HUES6 (cell line): ENCODE measurements around the gene ZGRF1.
"Not testable (repeated sequence)": the region's sequence is repeated elsewhere in the genome, so short reads cannot be mapped to it uniquely, and the experiment has no call there.

ENCODE experiments used
- H3K27ac ChIP-seq: 2 replicates; pipeline ENCODE4 v1.7.0; 2013; ENCODE audit warnings: low read depth, mild to moderate bottlenecking, low read length, inconsistent platforms
- H3K27me3 ChIP-seq: 2 replicates; pipeline ENCODE4 v1.6.1; 2013; ENCODE audit warnings: low read length; ENCODE audit not compliant: control insufficient read depth, insufficient read depth
- H3K36me3 ChIP-seq: 2 replicates; pipeline ENCODE4 v1.6.1; 2013; ENCODE audit warnings: low read length; ENCODE audit not compliant: control insufficient read depth, insufficient read depth
- H3K4me1 ChIP-seq: 2 replicates; pipeline ENCODE4 v1.6.1; 2013; ENCODE audit warnings: low read length; ENCODE audit not compliant: control insufficient read depth, insufficient read depth
- H3K4me3 ChIP-seq: 2 replicates; pipeline ENCODE4 v1.5.1; 2013; ENCODE audit warnings: low read depth, low read length
- H3K9ac ChIP-seq: one replicate; pipeline ENCODE4 v1.6.1; 2013; ENCODE audit warnings: mild to moderate bottlenecking, low read length
- H3K9me3 ChIP-seq: 2 replicates; pipeline ENCODE4 v1.6.1; 2013; ENCODE audit warnings: low read depth, low read length; ENCODE audit not compliant: control insufficient read depth, insufficient read depth

The ZGRF1 gene

GRCh38 chr4:112522431-112522830 lies 114.3 kb downstream of the ZGRF1 start:
- peak overlapping the region; percentile 66 for H3K4me3 ChIP-seq
- not testable (repeated sequence) for H3K36me3 ChIP-seq, H3K9ac ChIP-seq, H3K27ac ChIP-seq, H3K9me3 ChIP-seq
- peaks cover 87% of the 10 kb centered on the region for H3K27me3 ChIP-seq
- peaks cover 27% of the 10 kb centered on the region for H3K4me1 ChIP-seq

DNA sequence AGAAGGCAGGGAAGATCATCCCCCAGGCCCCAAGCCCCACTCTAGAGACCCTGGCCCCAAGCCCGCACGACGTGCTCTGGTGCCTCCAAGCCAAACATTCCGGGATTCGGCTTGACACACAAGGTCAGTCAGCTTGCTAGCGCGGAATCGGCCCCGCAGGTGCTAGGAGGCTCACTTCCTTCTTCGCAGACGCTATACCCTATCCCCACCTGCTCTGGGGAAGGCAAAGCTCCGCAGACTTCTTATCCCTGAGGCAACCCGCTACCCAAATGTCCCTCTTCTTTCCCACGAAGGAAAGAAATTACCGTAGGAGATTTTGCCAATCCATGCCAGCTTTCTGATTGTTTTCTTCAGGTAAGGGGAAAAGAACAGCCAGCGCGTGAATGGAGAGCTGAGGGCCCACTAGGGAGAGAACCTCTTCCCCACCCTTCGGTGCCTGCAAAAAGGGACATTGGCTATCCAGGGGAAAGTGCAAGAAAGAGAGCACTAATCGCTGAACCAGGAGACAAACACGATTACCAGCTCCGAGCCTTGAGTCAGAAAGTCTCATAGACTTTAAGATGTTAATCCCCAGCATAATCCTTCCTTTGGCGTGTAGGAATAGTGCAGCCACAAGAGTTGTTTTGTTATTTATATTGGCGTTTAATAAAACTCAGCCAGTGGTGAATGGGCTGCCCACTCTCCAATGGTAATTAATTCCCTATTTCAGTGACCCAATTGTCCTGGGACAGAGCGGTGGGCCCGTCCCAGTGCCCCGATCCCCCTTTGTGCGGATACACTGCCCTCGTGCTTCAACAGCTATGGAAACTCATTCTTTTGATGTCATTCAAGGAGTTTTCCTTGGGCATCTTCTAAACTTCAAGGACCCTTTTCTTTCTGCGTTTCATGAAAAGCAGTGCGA lies 115.3 kb downstream of the ZGRF1 start:
- H3K27ac ChIP-seq = no peak overlapping the region
- no peaks in the 10 kb centered on the region for H3K9me3 ChIP-seq
- peaks cover 34% of the 10 kb centered on the region for H3K4me1 ChIP-seq
- H3K27me3 ChIP-seq = peaks cover 98% of the 10 kb centered on the region
- H3K36me3 ChIP-seq = no peaks in the 10 kb centered on the region
- peak overlapping the region; percentile 57 for H3K4me3 ChIP-seq
- no peak overlapping the region for H3K9ac ChIP-seq

DNA sequence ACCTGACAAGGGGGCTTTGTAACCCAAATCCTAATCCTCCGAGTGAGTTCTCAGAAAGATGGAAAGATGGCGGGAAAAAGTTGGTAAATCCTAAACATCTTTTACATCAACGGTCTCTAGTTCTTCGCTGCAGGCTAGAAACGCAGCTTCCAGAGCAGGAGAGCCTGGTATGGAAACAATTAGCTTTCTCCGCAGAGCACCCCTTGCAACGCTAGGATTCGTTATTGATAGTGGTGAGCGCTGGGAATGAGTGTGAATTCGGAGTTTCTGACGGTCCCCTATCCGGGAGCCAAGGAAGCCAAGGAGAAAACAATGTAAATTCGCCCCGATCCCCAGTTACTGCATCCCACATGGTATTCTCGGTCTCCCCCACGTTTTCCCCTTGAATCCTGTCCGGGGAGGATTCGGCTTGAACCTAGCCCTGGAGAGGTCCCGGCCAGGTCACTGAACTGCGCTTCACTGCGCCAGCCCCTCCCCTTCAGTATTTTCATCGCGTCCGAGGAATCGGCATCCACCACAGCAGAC lies 116.0 kb downstream of the ZGRF1 start:
- peak overlapping the region; percentile 57 for H3K4me3 ChIP-seq
- H3K9ac ChIP-seq = no peak overlapping the region
- H3K4me1 ChIP-seq = peaks cover 34% of the 10 kb centered on the region
- peaks cover 99% of the 10 kb centered on the region for H3K27me3 ChIP-seq
- no peak overlapping the region for H3K27ac ChIP-seq
- H3K36me3 ChIP-seq = no peaks in the 10 kb centered on the region
- H3K9me3 ChIP-seq = no peaks in the 10 kb centered on the region

- H3K4me1 ChIP-seq = peaks cover 38% of the 10 kb centered on the region
- no peak overlapping the region for H3K27ac ChIP-seq
- H3K9ac ChIP-seq = no peak overlapping the region
- peaks cover 99% of the 10 kb centered on the region for H3K27me3 ChIP-seq
- no peaks in the 10 kb centered on the region for H3K9me3 ChIP-seq
- H3K4me3 ChIP-seq = peak overlapping the region; percentile 57
- H3K36me3 ChIP-seq = no peaks in the 10 kb centered on the region
These were observed 116.8 kb downstream of the ZGRF1 start for GRCh38 chr4:112519689-112520597.

DNA sequence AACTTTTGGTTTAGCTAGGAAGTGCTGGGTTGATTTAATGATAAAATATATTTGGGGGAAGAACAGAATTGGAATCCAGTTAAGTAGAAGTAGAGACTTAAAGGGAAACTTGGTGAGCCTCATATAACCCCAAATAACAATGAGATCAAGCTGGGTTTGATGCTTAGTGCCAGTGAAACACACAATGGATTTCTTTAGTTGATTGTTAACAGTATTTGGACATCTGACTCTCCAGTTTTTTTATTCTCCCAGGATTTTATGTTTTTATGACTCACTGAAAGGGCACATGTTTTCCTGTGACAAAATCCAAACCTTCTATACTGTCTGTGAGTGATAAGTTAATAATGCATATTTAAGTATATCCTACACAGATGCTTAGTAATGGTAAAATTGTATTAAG lies 118.0 kb downstream of the ZGRF1 start:
- H3K9me3 ChIP-seq = no peaks in the 10 kb centered on the region
- H3K9ac ChIP-seq = no peak overlapping the region
- no peak overlapping the region for H3K27ac ChIP-seq
- peaks cover 100% of the 10 kb centered on the region for H3K27me3 ChIP-seq
- no peaks in the 10 kb centered on the region for H3K36me3 ChIP-seq
- no peak overlapping the region for H3K4me3 ChIP-seq
- peaks cover 47% of the 10 kb centered on the region for H3K4me1 ChIP-seq

DNA sequence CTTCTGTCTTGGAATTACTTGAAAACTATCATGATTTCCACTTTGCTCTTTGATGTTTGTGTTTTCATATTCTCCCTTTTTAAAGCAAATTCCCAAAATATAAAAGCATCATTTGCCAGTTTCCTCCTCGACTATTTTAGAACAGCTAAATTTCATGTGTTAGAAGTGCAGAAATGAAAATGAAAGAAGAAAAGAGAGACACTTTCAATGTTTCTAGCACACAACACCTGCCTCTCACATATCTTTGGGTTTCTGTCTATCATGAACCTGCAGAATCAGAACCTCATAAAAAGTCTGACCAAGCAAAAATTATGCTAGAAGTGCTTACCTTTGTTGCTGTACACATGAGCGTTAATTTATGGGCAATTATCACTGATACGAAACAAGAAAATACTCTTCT lies 118.8 kb downstream of the ZGRF1 start:
- Histone ChIP-seq H3K27ac (no peak overlapping the region), H3K9ac (no peak overlapping the region), H3K27me3 (peaks cover 100% of the 10 kb centered on the region), H3K4me1 (peaks cover 43% of the 10 kb centered on the region), H3K36me3 (no peaks in the 10 kb centered on the region), H3K4me3 (no peak overlapping the region), H3K9me3 (no peaks in the 10 kb centered on the region)

DNA sequence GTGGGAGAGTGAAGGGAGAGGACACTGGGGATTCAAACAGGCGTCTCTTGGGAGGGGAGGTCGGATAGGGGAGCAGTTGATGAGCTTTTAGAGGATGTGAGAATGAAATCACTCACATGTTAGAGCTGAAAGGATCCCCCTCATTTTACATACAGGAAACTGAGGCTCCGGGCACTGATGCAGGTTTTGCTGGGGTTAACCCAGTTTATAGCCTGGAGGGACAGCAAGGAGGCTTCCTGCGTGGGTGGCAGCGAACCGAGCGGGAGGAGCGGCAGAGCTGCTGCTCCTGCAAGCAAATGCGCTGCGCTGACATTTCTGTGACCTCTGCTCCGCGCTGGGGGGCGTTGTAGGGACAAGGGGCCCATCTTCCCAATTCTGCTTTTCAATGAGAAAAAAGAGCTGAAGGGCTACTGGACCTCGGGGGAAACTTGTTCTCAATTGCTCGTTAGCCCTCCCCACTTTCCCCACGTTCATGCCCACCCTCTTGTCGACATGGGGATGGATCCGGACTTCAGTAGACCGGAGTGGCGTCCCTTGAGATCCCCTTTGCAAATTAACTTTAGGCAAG lies 119.6 kb downstream of the ZGRF1 start:
- Histone ChIP-seq H3K4me1 (peaks cover 40% of the 10 kb centered on the region), H3K9me3 (no peaks in the 10 kb centered on the region), H3K27me3 (peaks cover 100% of the 10 kb centered on the region), H3K9ac (no peak overlapping the region), H3K36me3 (no peaks in the 10 kb centered on the region), H3K4me3 (peak overlapping the region; percentile 43), H3K27ac (no peak overlapping the region)

GRCh38 chr4:112516471-112517066 lies 120.1 kb downstream of the ZGRF1 start:
- Histone ChIP-seq H3K36me3 (no peaks in the 10 kb centered on the region), H3K4me3 (peak overlapping the region; percentile 43), H3K9ac (no peak overlapping the region), H3K4me1 (peaks cover 38% of the 10 kb centered on the region), H3K27ac (no peak overlapping the region), H3K9me3 (no peaks in the 10 kb centered on the region), H3K27me3 (peaks cover 100% of the 10 kb centered on the region)

DNA sequence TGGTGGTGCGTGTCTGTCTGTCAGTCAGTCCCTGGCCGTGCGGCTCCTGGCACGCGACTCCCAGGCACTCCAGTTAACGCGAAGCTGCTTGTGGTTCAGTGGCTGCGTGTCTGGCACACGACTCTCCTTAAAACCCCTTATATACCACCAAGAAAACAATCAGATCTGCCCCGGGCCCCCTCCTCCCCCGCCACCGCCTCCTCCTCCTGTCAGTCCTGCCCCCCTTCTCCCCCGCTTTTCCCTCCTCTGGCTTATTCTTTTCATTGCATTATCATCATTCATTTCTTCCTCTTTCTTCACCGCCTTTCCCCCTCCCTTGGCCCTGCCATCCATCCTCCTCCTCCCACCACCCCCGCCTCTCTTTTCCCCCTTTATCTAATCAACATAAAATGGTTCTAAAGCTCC lies 120.6 kb downstream of the ZGRF1 start, which contains the start of gene NEUROG2:
Gene NEUROG2 (minus strand): TSS at position 115 of the 405 bp plus-strand sequence. CDS start 705 bp downstream, outside the sequence.
- Histone ChIP-seq H3K9ac (no peak within 1 kb of the TSS), H3K36me3 (no peaks in the 10 kb centered on the region), H3K27ac (no peak within 1 kb of the TSS), H3K4me3 (peak within 1 kb of the TSS; percentile 73), H3K9me3 (no peaks in the 10 kb centered on the region), H3K4me1 (peaks cover 38% of the 10 kb centered on the region), H3K27me3 (peaks cover 100% of the 10 kb centered on the region)
